Esophagus mucosa (tissue), 1 donor: ENCODE data around the gene MAST4. TPM values are rescaled to one million over a fixed set of nuclear protein-coding genes. Genes with fewer than 3 reads are reported as not detected.
"Not testable (repeated sequence)": the region's sequence is repeated elsewhere in the genome, so short reads cannot be mapped to it uniquely, and the experiment has no call there.

Experiments
- ATAC-seq: fragments of 200-7000 bp; cut with Tn5 transposase; one replicate; pipeline ENCODE4 v1.9.1; 2020
- total RNA-seq: library from RNA; stranded (reverse); gene quantifications from one replicate; pipeline ENCODE4 v1.2.4, GENCODE V29; 2023
- donor health status: DM: yes; HTN: yes; CAD: no.

The MAST4 gene
- total RNA-seq, 1 donor from 2014 or later, result 106 TPM

DNA sequence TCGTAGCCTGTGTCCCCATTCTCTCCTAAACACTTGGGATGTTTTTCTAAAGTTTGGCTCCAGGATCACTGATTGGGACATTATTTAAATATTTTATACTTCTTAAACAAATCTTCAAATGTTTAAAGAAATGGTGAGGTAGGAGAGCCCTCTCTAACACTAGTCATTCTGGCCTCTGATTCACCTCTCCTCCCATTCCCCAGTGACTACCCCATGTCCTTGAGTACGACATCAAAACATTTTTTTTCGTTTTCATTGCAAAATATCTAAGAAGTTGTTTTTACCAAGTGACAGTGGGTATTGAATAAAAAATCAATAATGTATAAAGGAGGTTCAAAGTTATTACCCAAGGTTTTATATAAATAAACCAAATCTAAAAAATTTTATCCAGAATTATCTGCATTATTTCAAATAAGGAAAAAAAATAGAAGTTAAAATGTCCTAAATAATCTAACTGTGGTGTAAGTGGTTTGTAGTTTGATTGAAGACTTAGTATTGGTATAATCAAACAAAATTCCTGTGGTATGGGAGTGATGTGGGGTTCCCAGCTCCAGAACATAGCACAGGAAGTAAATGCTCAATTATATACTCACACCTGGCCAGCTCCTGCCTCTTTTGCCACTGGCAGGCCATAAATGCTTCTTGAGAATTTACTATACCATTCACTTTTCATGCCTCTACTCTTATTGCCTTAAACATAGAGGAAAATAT is 51.1 kb downstream of the MAST4 start:
- ATAC-seq, result no peak

DNA sequence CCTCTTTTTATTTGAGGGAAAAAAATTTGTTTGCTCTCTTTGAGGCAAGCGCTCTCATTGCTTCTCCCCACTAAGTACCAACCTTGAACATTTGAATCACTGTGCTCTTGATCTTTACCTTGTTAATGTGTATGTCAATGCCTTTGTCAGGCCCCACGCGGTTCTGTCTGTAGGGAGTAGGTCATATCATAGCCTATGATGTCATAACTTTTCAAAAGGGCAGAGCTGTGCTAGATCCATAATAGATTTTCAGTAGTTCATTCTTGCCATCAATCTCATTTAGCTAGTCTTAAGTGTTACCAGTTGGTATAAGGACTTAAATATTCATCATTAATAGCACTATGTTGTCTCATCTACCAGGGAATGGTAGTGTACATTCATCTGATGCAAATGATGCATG is 56.6 kb downstream of the MAST4 start:
- ATAC-seq, result no peak

DNA sequence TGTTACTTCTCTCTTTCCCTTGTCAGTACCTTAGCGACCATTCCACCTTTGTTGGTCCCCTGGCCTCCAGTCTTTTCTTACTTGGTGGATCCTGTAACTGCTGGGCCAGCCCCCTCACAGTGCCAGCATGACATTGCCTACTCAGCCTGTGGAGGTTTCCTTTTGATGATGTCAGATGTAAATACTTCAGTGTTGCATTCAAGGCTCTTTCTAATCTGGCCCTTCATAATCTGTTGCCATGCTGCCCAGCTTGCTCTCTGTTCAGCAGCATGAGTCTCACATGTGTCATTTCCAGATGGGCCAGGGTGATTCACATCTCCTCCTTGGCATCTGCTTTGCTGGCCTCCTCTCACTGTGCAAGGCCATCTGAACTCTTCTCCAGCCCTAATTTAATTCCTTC is 57.1 kb downstream of the MAST4 start:
- ATAC-seq, result peak; percentile 68

DNA sequence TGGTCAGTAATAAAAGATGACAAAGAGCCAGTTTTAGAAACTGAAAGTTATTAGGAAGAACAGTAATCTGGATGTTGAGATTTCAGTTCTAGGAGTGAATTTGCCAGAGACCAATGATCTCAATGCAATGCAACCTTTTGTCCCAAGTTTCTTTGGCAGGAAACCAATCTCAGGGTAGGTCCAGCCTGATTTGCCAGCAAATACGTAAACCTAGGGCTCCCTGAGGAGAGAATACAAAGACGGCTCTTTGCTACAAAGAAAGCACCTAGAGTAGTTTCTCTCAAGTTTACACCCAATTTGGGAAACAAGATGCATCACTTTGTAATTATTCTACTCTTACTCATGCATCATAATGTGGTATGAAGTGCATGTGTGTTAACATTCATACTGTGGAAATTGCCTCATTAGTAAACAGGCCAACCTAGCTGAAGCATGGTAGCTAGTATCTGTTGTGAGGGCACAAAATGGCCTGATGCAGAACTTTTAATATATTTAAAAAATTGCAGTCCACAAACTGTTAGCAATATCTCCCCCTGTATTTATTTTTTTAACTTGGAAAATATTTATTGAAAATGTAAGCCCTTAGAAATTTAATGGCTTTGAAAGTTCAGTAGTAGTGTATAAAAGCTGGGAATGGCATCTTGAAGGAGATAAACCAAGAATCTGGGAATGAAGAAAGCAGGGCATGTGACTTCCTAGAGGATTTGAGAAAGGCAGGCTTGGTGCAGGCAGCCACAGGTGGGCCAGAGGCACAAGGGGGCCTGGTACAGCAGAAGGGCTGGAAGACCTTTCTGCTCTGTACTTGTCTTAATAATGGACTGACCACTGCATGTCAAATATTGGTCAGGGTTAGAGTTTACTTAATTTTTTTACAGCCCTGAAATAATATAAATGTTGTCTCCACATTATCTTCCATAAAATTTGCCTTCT is 59.5 kb downstream of the MAST4 start:
- ATAC-seq, result peak; percentile 36

DNA sequence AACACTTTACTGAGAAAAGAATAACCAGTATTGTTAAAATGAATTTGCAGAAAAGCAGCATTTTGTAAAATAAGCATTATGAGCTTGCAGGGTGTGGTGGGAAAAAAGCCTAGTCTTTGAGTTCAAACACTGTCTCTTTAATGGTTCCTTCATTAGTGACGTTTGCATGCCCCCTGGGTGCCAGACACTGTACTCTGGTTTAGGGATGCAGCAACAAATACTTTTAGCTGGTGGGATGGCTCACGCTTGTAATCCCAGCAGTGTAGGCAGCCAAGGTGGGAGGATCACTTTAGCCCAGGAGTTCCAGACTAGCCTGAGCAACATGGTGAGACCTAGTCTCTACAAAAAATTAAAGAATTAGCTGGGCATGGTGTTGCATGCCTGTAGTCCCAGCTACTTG is 62.3 kb downstream of the MAST4 start:
- ATAC-seq, result no peak

DNA sequence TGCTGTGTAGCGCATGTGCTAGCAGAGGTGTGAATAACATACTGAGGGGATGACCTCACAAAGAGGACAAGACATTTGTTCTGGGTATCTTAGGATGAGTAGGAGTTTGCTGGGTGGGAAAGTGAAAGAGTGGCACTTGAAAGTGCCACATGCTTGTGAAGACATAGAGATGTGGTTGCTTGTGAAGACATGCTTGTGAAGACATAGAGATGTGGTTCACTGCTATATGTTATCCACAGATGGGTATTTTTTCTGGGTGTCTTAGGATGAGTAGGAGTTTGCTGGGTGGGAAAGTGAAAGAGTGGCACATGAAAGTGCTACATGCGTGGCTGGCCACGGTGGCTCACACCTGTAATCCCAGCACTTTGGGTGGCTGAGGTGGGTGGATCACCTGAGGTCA is 63.6 kb downstream of the MAST4 start:
- ATAC-seq, result no peak

DNA sequence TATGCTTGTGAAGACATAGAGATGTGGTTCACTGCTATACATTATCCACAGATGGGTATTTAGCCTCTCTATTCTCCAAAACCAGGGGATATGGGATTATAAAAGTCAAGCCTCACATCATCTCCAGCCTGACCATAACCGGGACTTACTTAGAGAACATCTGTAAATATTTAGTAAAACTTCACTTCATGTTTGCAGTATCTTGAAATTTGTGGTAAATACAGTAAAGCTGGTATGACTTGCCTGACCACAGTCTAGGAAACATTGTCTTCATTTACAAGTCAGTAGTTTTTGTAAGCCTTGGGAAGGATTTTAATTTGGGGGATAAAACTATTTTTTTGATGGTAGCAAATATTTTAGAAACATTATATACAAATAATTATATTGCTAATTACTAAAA is 64.2 kb downstream of the MAST4 start:
- ATAC-seq, result no peak

DNA sequence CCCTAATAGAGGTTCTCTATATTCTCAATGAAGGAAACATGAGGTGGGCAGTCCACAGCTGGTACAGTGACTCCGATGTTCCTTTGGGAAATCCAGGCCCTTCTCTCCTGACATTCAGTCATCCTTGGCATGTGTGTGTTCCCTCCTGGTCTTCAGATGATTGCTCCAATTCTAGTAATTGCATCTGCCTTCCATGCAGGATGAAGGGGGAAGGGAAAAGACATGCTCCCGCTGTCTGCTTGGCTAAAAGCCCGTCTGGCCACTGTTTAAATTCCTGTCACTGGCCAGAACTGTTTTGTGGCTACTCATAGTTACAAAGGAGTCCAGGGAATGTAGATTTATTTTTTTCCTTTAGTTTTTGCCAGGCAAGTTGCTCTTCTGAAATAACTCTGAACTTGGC is 65.0 kb downstream of the MAST4 start:
- no peak for ATAC-seq

DNA sequence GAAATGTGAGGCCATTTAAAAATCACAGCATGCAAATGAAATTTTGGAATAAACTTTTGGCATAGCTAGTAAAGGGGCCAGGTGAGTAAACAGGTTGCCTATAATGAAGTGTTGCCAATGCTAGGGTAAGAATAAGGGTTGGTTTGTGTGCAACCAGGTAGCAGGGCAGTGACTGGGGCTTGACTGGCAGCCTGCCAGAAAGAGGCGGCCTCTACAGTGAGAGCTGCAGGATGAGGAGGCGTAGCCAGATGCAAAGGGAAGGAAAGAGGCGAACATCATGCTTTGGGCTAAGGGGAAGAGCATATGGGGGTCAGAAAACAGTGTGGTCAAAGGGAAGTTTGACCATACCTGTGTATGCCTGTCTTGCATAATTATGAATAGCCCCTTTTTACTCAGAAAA is 70.6 kb downstream of the MAST4 start:
- ATAC-seq, result no peak

DNA sequence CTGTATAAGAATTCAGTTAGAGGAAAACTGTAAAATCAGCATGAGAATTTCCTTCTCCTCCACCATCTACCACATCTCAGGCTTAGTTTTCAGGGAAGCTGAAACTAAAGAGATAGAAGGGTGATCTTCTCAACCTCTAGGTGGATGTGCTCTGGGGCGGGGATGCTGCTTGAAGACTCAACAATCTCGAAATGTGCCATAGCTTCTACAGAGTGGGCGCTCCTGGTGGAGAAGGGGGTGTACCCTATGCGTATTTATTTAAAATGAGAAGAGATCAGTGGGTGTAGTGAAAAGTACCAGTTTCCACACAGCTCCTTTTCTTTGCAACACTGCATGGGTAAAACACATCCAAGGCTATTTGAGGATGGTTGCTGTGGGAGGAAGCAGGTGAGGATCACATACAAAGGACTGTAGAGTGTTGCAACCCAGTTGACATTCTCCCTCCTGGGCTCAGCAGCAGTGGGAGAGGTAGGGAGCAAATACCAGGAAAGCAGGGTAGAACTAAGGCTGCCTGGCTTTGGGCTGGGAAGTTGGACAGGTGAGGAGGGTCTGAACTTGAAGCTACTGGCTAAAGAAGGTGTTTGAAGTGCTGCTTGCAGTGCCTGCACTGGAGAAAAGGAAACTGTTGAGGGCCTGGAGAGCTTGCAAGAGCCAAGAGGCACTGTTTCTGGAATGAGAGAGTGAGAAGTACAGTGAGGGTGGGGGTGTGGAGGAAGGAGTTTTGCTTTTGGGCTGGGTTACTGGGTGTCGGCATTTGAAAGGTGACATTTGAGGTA is 73.1 kb downstream of the MAST4 start:
- ATAC-seq, result no peak

DNA sequence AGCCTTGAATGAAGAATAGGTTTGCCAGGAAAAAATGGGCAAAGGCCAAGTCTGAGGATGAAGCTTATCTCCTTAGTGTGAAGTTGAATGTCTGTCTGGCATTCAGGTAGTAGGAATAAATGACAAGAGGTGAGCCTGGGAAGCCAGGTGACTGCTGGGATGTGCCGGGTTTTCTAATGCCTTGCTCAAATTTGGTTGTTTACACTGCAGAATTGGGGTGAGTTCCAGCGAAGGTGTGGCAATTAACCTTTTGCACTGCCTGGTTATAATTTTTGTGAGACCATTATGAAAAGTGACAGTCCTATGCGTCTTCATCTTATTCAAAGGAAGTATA is 73.6 kb downstream of the MAST4 start:
- no peak for ATAC-seq

DNA sequence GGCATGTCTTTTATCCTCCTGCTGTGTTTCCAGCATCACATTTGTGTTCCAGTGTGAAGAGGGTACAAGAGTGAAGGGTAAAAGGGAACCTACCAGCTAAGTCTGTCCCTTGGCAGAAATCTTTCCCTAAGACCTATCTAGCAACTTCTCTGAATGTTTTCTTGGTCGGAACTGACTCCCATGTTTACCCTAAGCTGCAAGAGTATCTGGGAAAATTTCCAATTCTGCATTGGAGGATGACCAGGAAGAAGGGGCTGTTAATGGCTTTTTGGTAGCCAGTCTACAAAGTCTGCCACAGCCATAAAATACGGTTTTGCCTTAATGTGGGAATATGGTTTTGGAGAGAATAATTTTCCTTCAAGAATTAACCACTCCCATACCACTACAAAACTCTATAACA is 75.1 kb downstream of the MAST4 start:
- no peak for ATAC-seq

DNA sequence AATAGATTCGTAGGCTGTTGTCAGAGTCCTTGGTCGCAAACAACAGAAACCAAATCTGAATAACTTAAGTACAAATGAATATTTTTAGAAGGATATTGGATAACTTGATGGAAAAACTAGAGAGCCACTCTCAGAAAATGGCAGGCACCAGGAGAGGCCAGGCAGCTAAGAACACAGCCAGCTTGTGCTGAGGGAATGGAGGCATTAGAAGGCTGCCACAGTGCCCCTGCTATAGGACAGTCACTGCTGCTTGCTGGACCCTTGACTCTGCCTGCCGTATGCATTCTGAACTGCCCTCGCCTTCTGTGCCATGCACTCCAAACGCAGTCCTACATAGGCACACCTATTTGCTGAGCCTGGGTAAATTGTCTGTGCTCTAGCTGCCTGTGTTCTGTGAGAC is 78.6 kb downstream of the MAST4 start:
- ATAC-seq, result no peak

DNA sequence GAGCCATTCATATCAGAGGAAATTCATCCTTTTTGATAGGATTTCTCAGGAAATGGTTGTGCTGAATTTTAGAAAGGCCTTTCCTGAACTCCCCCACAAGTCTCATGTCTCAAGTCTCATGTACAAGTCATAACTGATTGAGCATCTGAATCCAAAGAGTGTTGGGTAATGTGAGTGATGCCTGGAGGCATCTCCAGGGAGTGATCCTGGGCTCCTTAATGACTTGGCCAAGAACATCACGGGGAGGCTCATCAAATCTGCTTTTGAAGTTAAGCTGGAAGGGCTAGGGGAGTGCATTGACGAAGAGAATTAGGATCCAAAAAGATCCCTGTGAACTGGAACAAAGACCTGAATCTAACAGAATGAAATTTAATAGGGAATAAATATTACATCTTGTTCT is 79.2 kb downstream of the MAST4 start:
- no peak for ATAC-seq

DNA sequence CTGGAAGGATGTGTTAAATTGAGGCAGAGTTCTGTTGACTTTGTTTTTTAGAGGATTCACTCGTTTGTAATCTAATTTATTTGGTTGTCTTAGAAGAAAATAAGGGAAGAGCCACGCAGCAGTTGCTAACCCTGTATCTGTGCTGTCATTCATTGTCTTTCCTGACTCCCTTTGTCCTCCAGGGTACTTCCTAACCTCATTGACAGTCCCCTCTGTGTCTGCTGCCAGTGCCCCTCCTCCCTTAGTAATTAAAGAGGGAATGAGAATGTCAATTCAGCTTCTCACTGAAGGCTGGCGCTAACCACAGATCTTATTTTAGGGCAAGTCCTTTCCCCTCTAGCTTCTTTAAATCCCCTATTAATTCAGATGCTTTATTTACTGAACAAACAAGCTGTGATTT is 84.0 kb downstream of the MAST4 start:
- ATAC-seq, result no peak

DNA sequence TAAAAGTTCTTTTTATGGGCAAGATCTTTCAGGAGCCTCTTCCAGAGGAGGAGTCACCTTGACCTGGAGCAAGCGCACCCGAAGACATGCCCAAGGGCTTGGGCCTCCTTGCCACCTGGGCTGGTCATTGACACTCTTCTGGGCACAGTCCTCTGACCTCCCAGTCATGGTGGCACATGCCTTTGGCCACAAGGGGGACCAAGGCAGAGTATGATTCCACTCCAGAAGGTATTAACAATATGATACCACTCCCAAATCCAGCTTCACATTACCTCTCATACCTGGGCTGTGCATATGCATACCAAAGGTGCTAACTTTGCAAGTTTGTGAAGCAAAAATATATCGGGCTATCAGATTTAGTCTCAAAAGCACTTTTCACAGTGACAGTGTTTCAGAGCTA is 84.6 kb downstream of the MAST4 start:
- ATAC-seq, result no peak

DNA sequence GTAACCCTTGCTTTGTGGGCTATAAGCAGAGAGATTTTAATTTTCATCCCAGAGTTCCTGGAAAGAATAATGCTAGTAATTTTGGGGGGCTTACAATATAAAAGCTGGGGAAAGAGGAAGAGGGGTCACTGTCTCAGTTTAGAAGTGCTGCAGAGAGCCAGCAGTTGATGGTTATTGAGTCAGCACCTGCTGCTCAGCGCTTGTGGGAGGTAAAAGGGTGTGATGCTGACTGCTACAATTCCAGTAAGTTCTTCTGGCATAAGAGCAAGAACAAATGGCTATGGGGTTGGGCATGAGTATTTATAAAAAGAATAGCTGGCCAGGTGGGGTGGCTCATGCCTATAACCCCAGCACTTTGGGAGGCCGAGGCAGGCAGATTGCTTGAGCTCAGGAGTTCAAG is 88.5 kb downstream of the MAST4 start:
- no peak for ATAC-seq

DNA sequence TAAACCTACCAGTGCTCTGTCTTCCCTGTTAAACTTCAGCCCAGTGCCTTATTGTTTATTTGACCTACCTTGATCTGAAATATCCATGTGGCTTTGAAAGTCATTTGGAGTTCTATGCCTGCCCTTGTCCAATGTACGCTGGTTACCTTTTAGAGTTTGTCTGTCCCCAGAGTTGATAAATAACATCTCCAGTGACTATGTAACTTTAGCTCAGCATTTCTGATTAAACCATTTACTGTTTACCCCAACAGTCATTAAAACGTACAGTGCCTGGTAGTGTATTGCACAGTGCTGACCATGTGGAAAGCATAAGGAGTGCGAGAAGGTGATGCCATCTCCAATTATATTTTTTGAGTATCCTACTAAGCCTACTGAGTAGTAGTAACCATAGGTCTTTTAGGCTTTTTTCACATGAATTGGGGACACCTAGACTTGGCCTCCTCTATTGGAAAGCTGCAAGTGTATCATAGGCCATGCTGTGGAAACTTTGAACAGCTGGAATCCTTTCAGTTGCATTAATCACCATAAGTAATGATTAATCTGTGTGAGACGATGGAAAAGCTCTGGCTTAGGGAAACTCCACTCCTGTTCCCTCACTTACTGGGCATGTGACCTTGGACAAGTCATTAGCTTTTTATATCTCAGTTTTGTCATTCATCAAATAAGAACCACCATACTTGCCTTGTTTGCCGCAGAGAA is 93.5 kb downstream of the MAST4 start:
- ATAC-seq, result no peak

DNA sequence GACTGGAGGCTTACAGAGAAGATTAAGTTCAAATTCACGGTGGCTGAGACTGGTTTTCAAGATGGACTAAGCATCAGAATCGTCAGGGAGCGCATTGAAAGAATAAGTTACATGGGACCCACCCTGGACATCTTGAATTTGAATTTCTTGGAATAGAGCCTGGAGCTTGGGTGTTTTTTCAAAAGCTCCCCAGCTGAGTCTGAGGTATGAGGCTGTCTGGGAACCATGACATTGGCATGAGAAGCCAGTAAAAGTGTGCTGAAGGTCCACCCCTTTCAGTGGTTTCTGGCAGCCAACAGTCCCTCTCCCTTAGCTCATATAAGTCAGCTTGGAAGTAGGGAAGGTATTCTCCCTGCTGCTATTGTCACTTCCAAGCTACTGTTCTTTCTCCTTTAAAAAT is 97.8 kb downstream of the MAST4 start:
- no peak for ATAC-seq

DNA sequence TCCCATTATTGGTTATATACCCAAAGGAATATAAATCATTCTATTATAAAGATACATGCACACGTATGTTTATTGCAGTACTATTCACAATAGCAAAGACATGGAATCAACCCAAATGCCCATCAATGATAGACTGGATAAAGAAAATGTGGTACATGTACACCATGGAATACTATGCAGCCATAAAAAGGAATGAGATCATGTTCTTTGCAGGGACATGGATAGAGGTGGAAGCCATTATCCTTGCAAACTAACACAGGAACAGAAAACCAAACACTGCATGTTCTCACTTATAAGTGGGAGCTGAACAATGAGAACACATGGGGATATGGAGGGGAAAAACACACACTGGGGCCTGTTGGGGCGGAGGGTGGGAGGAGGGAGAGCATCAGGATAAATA is 99.6 kb downstream of the MAST4 start:
- not testable (repeated sequence) for ATAC-seq

DNA sequence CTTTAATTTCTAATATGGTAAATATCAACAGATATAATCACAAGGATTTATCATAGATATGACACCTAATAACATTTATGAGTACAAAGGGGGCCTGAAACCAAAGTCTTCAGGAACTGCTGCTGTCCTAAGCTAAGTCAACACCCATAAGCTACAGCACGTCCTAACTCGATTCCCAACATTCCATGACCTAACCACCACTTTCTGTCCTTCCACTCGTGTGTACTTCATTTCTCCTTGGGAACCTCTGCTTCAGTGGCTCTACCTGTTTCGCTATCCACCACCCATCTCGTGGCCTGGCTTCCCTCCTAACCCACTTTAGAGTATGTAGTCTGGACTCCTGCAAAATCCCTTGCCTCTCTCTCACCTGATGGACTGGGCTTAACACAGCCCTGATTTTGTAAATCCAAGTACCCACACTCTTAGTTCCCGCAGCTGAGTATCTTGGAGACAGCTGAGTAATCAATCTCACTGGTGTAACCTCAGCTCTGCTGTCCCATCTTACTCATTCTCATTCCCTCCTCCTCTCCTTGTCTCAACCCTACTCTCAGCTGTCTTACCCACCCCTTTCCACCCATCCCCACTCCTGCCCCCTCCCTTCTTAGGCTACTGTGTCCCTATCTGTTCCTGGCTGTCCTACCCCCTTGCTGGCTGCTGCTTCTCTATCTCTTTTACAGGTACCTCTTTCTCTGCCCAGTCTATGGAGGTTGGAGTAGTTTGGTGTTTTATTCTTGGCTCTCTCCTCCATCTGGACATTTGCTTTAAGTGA is 101.8 kb downstream of the MAST4 start:
- no peak for ATAC-seq

DNA sequence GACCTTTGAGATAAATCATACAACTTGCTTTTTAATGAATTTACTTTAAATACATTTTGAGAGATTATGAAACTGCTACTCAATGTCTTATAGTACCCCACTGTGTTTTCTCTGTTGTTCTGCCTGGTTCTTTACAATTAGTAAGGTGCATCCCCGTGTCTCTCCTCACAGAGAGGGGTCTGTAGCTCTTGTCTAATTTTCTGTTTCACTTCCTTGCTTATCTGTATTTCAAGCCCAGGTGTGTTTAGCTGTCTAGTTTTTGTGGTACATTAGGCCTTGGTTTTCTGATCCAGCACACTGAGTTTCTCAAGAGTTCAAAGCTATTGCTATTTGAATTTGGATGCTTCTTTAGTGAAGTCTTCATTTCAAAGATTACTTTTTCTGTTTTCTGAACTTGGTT is 105.1 kb downstream of the MAST4 start:
- no peak for ATAC-seq
